H1 (cell line): ENCODE results near the gene ITPR3. TPM values are rescaled to one million over a fixed set of nuclear protein-coding genes. Genes with fewer than 3 reads are reported as not detected.
A peak's percentile ranks its signal among the peaks of the same experiment; 100 is the strongest.

Experiments used
- CTCF ChIA-PET: fragments of 300-600 bp; sonication (Branson Sonifier 250); formaldehyde crosslinking; loops from one replicate; lab custom pipeline; 2021; ENCODE audit not compliant: partially characterized antibody; lab: Charles Lee
- POLR2A ChIA-PET: fragments of 300-600 bp; sonication (Branson Sonifier 250); formaldehyde crosslinking; loops from one replicate; lab custom pipeline; 2021; ENCODE audit warnings: inconsistent platforms; ENCODE audit not compliant: partially characterized antibody; lab: Charles Lee
- DNase-seq, 2 experiments: peaks; one replicate each; pipeline versions ENCODE4 v3.0.0 to v3.0.0-alpha.2; 2010 to 2022; ENCODE audit warnings: low spot score in 2 of 2, low read depth in 1 of 2, mixed read lengths in 1 of 2
- FAIRE-seq: peaks from 2 replicates; lab custom pipeline; 2011; peaks lifted over from hg19 to GRCh38; lab: Jason Lieb, UNC
- H2AFZ ChIP-seq: 2 replicates; pipeline ENCODE4 v1.8.1; 2012; ENCODE audit warnings: low read length, inconsistent platforms
- H2AK5ac ChIP-seq: 2 replicates; pipeline ENCODE4 v1.6.1; 2013; ENCODE audit warnings: low read depth, low read length
- H2BK120ac ChIP-seq: replicated peaks from 2 replicates; pipeline ENCODE3; 2013; ENCODE audit warnings: low read depth, low read length, inconsistent platforms
- H2BK12ac ChIP-seq: 2 replicates; pipeline ENCODE4 v1.6.1; 2013; ENCODE audit warnings: low read depth, low read length
- H2BK15ac ChIP-seq: 2 replicates; pipeline ENCODE4 v1.6.1; 2013; ENCODE audit warnings: low read length
- H2BK20ac ChIP-seq: 2 replicates; pipeline ENCODE4 v1.6.1; 2013; ENCODE audit warnings: low read length
- H2BK5ac ChIP-seq: 2 replicates; pipeline ENCODE4 v1.6.1; 2013; ENCODE audit warnings: low read depth, low read length
- H3K14ac ChIP-seq: 2 replicates; pipeline ENCODE4 v1.6.1; 2013; ENCODE audit warnings: inconsistent platforms; ENCODE audit not compliant: insufficient read length
- H3K18ac ChIP-seq: 2 replicates; pipeline ENCODE4 v1.6.1; 2013; ENCODE audit warnings: low read length; ENCODE audit errors: extremely low read depth
- H3K23ac ChIP-seq: 2 replicates; pipeline ENCODE4 v1.6.1; 2013; ENCODE audit warnings: inconsistent platforms; ENCODE audit not compliant: insufficient read length
- H3K23me2 ChIP-seq: 2 replicates; pipeline ENCODE4 v1.6.1; 2013; ENCODE audit warnings: low read depth, low read length
- H3K27ac ChIP-seq: 2 replicates; pipeline ENCODE4 v1.6.1; 2011; ENCODE audit warnings: low read depth, low read length, inconsistent platforms
- H3K27me3 ChIP-seq, 4 experiments: replicated peaks in 1 of 4; 1 replicate in 1 of 4; 2 replicates in 3 of 4; pipeline versions ENCODE4 v1.6.1 to v1.8.1; 2011 to 2013; ENCODE audit warnings: low read length in 3 of 4, mild to moderate bottlenecking in 3 of 4, inconsistent platforms in 2 of 4, mixed read lengths in 2 of 4, moderate library complexity in 1 of 4; ENCODE audit not compliant: control insufficient read depth in 3 of 4, insufficient read depth in 3 of 4; ENCODE audit errors: extremely low read depth in 1 of 4
- H3K36me3 ChIP-seq, 4 experiments: 2 replicates each; pipeline versions ENCODE4 v1.6.1 to v1.8.1; 2011 to 2013; ENCODE audit warnings: mild to moderate bottlenecking in 4 of 4, low read length in 3 of 4, moderate library complexity in 2 of 4, control low read depth in 1 of 4, inconsistent platforms in 1 of 4; ENCODE audit not compliant: insufficient read depth in 4 of 4, control insufficient read depth in 2 of 4
- H3K4ac ChIP-seq: replicated peaks from 2 replicates; pipeline ENCODE3; 2013; ENCODE audit warnings: low read length, low read depth, mixed read lengths, inconsistent platforms; ENCODE audit not compliant: insufficient read length
- H3K4me1 ChIP-seq, 4 experiments: replicated peaks in 1 of 4; 1 replicate in 1 of 4; 2 replicates in 3 of 4; pipeline versions ENCODE4 v1.6.1 to v1.8.1; 2011 to 2013; ENCODE audit warnings: low read length in 3 of 4, inconsistent platforms in 2 of 4, mixed read lengths in 1 of 4; ENCODE audit not compliant: insufficient read depth in 4 of 4, control insufficient read depth in 3 of 4
- H3K4me2 ChIP-seq, 2 experiments: 2 replicates each; pipeline versions ENCODE4 v1.6.1 to v1.8.1; 2011 to 2013; ENCODE audit warnings: low read depth in 2 of 2, low read length in 2 of 2, control low read depth in 1 of 2, inconsistent platforms in 1 of 2, mild to moderate bottlenecking in 1 of 2; ENCODE audit not compliant: insufficient read depth in 1 of 2
- H3K4me3 ChIP-seq, 4 experiments: fragments of 200-600, 300-600 bp in 1 of 4; sonication (generic), shearing (Covaris generic), sonication (Bioruptor Twin) in 1 of 4; 2 replicates each; pipeline versions ENCODE4 v1.5.1 to v1.8.1; 2011 to 2016; ENCODE audit warnings: low read length in 4 of 4, low read depth in 3 of 4, control low read depth in 2 of 4, inconsistent platforms in 2 of 4, mild to moderate bottlenecking in 2 of 4, mixed read lengths in 1 of 4, moderate library complexity in 1 of 4; ENCODE audit not compliant: insufficient read depth in 2 of 4; ENCODE audit errors: extremely low read depth in 1 of 4
- H3K56ac ChIP-seq: replicated peaks from 2 replicates; pipeline ENCODE3; 2013; ENCODE audit warnings: low read depth, mild to moderate bottlenecking, mixed read lengths, low read length, inconsistent platforms; ENCODE audit not compliant: insufficient read length
- H3K79me1 ChIP-seq: 2 replicates; pipeline ENCODE4 v1.6.1; 2013; ENCODE audit warnings: low read depth, low read length, control low read depth
- H3K79me2 ChIP-seq, 2 experiments: 2 replicates each; pipeline versions ENCODE4 v1.6.1 to v1.8.1; 2012 to 2013; ENCODE audit warnings: low read length in 2 of 2, mild to moderate bottlenecking in 2 of 2, inconsistent platforms in 1 of 2; ENCODE audit not compliant: insufficient read depth in 2 of 2, control insufficient read depth in 1 of 2
- H3K9ac ChIP-seq, 4 experiments: replicated peaks in 1 of 4; 1 replicate in 1 of 4; 2 replicates in 3 of 4; pipeline versions ENCODE4 v1.6.1 to v1.8.1; 2011 to 2013; ENCODE audit warnings: low read depth in 3 of 4, low read length in 3 of 4, control low read depth in 2 of 4, mild to moderate bottlenecking in 2 of 4, moderate library complexity in 2 of 4, inconsistent platforms in 1 of 4; ENCODE audit errors: extremely low read depth in 1 of 4
- H3K9me3 ChIP-seq, 2 experiments: 2 replicates each; pipeline versions ENCODE4 v1.6.1 to v1.8.1; 2012 to 2013; ENCODE audit warnings: mild to moderate bottlenecking in 2 of 2, moderate library complexity in 2 of 2, control low read depth in 1 of 2, inconsistent platforms in 1 of 2, low read depth in 1 of 2, low read length in 1 of 2, mixed read lengths in 1 of 2; ENCODE audit not compliant: insufficient read depth in 2 of 2
- H4K20me1 ChIP-seq, 2 experiments: replicated peaks in 1 of 2; 2 replicates each; pipeline versions ENCODE3 to v1.8.1; 2011 to 2013; ENCODE audit warnings: inconsistent platforms in 2 of 2, low read length in 2 of 2, mild to moderate bottlenecking in 1 of 2; ENCODE audit not compliant: insufficient read depth in 2 of 2, control insufficient read depth in 1 of 2
- H4K5ac ChIP-seq: 2 replicates; pipeline ENCODE4 v1.6.1; 2013; ENCODE audit warnings: low read length, low read depth, mixed read lengths, inconsistent platforms; ENCODE audit not compliant: insufficient read length
- H4K8ac ChIP-seq: 2 replicates; pipeline ENCODE4 v1.8.0; 2013; ENCODE audit warnings: mild to moderate bottlenecking, moderate library complexity, low read length, inconsistent platforms; ENCODE audit not compliant: insufficient read depth; ENCODE audit errors: extremely low read depth
- H4K91ac ChIP-seq: replicated peaks from 2 replicates; pipeline ENCODE3; 2013; ENCODE audit warnings: low read length, mixed read lengths, inconsistent platforms; ENCODE audit not compliant: insufficient read length
- POLR2AphosphoS5 ChIP-seq: IDR thresholded peaks from 2 replicates; pipeline ENCODE4 v1.6.1; 2011; ENCODE audit warnings: low read depth, low read length
- SRF ChIP-seq: IDR thresholded peaks from 2 replicates; pipeline ENCODE4 v1.6.1; 2011; ENCODE audit warnings: mild to moderate bottlenecking, low read depth, low read length, moderate library complexity
- WGBS, 2 experiments: shearing (Covaris generic) in 1 of 2; methylation state at CpG; one replicate each; pipeline versions ENCODE4 v1.1.6 to v1.1.7; 2013 to 2015; ENCODE audit warnings: low lambda C conversion rate in 2 of 2, mixed read lengths in 2 of 2, inconsistent platforms in 1 of 2, low coverage in 1 of 2, missing lambda C conversion rate in 1 of 2; ENCODE audit not compliant: insufficient replicate concordance in 2 of 2, insufficient coverage in 1 of 2, insufficient read length in 1 of 2; ENCODE audit errors: extremely low coverage in 1 of 2, missing lambda C conversion rate in 1 of 2; 5-methylcytosine and 5-hydroxymethylcytosine counted together
- polyA plus RNA-seq, 7 experiments: library from polyadenylated mRNA; depleted of rRNA in 3 of 7; stranded (reverse) in 5 of 7; unstranded in 2 of 7; fragments of >200 nt in 5 of 7; fragments of 200-250 nt in 2 of 7; gene quantifications; 1 replicate in 5 of 7; 2 replicates in 1 of 7; 4 replicates in 1 of 7; pipeline versions ENCODE4 v1.2.1 to v1.2.3, GENCODE V29; 2011 to 2013; ENCODE audit warnings: missing spikeins in 2 of 7, mixed read lengths in 2 of 7
- total RNA-seq: library from RNA; stranded (reverse); fragmentation: NEBNext Ultra II Directional; extraction: Animal tissue kit (Norgen Biotek cat#: 25700); gene quantifications from 2 replicates; pipeline ENCODE4 v1.2.1, GENCODE V29; 2021

Gene ITPR3
- total and polyA plus RNA-seq, 2 of the 8 experiments (the other 6 are each of a cell fraction or from before 2014, with no cell fraction given) = 29.1 to 45.7 TPM

GRCh38 chr6:33694401-33694931, 73.3 kb downstream of the ITPR3 start:
- no peaks in the 10 kb centered on the region for H3K23me2 ChIP-seq
- H2BK12ac ChIP-seq = no peak overlapping the region
- H3K4me3 ChIP-seq = no peak overlapping the region
- no peak overlapping the region for H2AFZ ChIP-seq
- H3K79me1 ChIP-seq = no peaks in the 10 kb centered on the region
- no peak overlapping the region for H3K18ac ChIP-seq
- ChIA-PET CTCF (interaction anchor here (1.1 to 2.9 kb wide), 11 partner anchors 8 to 114 kb away, joined by 4 to 16 read pairs (median 6); partner anchors contain the start of genes BAK1 and UQCC2), POLR2A (interaction anchor here (0.5 to 3.1 kb wide), 17 partner anchors 8 to 417 kb away, joined by 3 to 16 read pairs (median 3); partner anchors contain the start of genes B3GALT4, BAK1, ITPR3 and UQCC2)
- no peak overlapping the region for H3K4ac ChIP-seq
- H2BK5ac ChIP-seq = no peak overlapping the region
- no peak overlapping the region for H2BK120ac ChIP-seq
- H2BK20ac ChIP-seq = no peak overlapping the region
- H4K5ac ChIP-seq = no peak overlapping the region
- no peak overlapping the region for H2BK15ac ChIP-seq
- DNase-seq (no peak), FAIRE-seq (no peak)
- no peak overlapping the region for H3K23ac ChIP-seq
- H3K9me3 ChIP-seq = no peaks in the 10 kb centered on the region
- 94% methylated on average over 18 of the region's 19 CpGs; no CpG with 5 or more reads in 1 of the 2 experiments for WGBS, 2 experiments
- H3K27me3 ChIP-seq = no peaks in the 10 kb centered on the region
- no peak overlapping the region for H3K27ac ChIP-seq
- no peak overlapping the region for H4K91ac ChIP-seq
- TF ChIP-seq POLR2AphosphoS5 (peak; percentile 21; the same call in 1 of the 2 replicates), SRF (no peak)
- H4K20me1 ChIP-seq = peaks cover 7 to 12% of the 10 kb centered on the region in 2 experiments
- no peak overlapping the region for H3K56ac ChIP-seq
- no peak overlapping the region for H3K14ac ChIP-seq
- H3K4me1 ChIP-seq = peaks cover 0 to 10% (median 1%) of the 10 kb centered on the region in 4 experiments; a peak in 4 of 7 replicates
- peaks cover 30 to 71% (median 41%) of the 10 kb centered on the region in 4 experiments for H3K36me3 ChIP-seq
- H2AK5ac ChIP-seq = no peak overlapping the region
- H3K79me2 ChIP-seq = no peaks in the 10 kb centered on the region
- H3K9ac ChIP-seq = no peak overlapping the region
- no peak overlapping the region for H4K8ac ChIP-seq
- no peak overlapping the region for H3K4me2 ChIP-seq
